HL-60 (cell line): Measurements from ENCODE around the gene PILRB.
A peak's percentile ranks its signal among the peaks of the same experiment; 100 is the strongest.
"Not testable (repeated sequence)": the region's sequence is repeated elsewhere in the genome, so short reads cannot be mapped to it uniquely, and the experiment has no call there.

Experiments
- DNase-seq, 2 experiments: peaks; one replicate each; pipeline ENCODE4 v3.0.0-alpha.2; 2010 to 2020; ENCODE audit warnings: low read depth in 1 of 2, low spot score in 1 of 2
- H3K27ac ChIP-seq: fragments of 250-450 bp; sonication (Bioruptor Pico); replicated peaks from 2 replicates; pipeline ENCODE4 v1.5.1; 2020; ENCODE audit warnings: mild to moderate bottlenecking, moderate library complexity
- H3K27me3 ChIP-seq: fragments of 250-450 bp; sonication (Bioruptor Pico); 2 replicates; pipeline ENCODE4 v1.5.1; 2021; ENCODE audit warnings: mild to moderate bottlenecking, moderate library complexity; ENCODE audit not compliant: insufficient read depth, poor library complexity, severe bottlenecking
- H3K4me3 ChIP-seq: replicated peaks from 2 replicates; pipeline ENCODE4 v1.5.1; 2011; ENCODE audit warnings: mild to moderate bottlenecking, control low read depth, low read length; ENCODE audit not compliant: insufficient read depth
- GABPA ChIP-seq: IDR thresholded peaks from 2 replicates; pipeline ENCODE4 v1.6.1; 2012; ENCODE audit warnings: low read depth
- POLR2AphosphoS5 ChIP-seq: IDR thresholded peaks from 2 replicates; pipeline ENCODE4 v1.6.1; 2012; ENCODE audit warnings: low read depth
- SPI1 ChIP-seq: IDR thresholded peaks from 2 replicates; pipeline ENCODE4 v1.6.1; 2012; ENCODE audit warnings: low read depth, mild to moderate bottlenecking, borderline replicate concordance
- TF ChIP-seq, protein P1 (sequence below): IDR thresholded peaks from 2 replicates; pipeline ENCODE4 v1.6.1; 2012; ENCODE audit warnings: low read depth; ENCODE audit not compliant: insufficient replicate concordance
- TF ChIP-seq, protein P2 (sequence below): IDR thresholded peaks from one replicate; pipeline ENCODE4 v1.5.1; 2011; ENCODE audit warnings: low read length, control low read depth, inconsistent platforms; ENCODE audit not compliant: insufficient read depth

Gene PILRB

DNA sequence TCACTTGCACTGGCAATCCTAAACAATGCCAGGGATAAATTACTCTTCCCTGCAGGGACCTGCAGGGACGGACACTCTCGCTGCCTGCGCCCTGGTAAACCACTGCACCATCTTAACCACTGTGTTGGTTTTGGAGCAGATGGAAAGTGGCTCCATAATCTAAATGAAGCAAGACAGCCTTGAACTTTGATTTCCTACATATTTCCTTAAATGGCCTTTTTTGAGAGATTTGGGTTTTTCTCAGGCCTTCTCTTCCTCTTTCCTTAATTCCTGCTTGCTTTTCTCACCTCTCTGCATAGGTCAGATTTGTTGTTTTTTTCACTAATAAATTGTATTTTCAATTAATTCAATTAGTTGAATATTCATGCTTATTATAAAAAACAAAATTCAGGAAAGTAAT, 18.1 kb downstream of the PILRB start:
- Histone ChIP-seq H3K4me3 (no peak overlapping the region), H3K27ac (no peak overlapping the region), H3K27me3 (no peaks in the 10 kb centered on the region)
- TF ChIP-seq, protein P1, sequence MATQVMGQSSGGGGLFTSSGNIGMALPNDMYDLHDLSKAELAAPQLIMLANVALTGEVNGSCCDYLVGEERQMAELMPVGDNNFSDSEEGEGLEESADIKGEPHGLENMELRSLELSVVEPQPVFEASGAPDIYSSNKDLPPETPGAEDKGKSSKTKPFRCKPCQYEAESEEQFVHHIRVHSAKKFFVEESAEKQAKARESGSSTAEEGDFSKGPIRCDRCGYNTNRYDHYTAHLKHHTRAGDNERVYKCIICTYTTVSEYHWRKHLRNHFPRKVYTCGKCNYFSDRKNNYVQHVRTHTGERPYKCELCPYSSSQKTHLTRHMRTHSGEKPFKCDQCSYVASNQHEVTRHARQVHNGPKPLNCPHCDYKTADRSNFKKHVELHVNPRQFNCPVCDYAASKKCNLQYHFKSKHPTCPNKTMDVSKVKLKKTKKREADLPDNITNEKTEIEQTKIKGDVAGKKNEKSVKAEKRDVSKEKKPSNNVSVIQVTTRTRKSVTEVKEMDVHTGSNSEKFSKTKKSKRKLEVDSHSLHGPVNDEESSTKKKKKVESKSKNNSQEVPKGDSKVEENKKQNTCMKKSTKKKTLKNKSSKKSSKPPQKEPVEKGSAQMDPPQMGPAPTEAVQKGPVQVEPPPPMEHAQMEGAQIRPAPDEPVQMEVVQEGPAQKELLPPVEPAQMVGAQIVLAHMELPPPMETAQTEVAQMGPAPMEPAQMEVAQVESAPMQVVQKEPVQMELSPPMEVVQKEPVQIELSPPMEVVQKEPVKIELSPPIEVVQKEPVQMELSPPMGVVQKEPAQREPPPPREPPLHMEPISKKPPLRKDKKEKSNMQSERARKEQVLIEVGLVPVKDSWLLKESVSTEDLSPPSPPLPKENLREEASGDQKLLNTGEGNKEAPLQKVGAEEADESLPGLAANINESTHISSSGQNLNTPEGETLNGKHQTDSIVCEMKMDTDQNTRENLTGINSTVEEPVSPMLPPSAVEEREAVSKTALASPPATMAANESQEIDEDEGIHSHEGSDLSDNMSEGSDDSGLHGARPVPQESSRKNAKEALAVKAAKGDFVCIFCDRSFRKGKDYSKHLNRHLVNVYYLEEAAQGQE = no peak
- TF ChIP-seq GABPA (no peak), POLR2AphosphoS5 (no peak), SPI1 (no peak)
- TF ChIP-seq, protein P2, sequence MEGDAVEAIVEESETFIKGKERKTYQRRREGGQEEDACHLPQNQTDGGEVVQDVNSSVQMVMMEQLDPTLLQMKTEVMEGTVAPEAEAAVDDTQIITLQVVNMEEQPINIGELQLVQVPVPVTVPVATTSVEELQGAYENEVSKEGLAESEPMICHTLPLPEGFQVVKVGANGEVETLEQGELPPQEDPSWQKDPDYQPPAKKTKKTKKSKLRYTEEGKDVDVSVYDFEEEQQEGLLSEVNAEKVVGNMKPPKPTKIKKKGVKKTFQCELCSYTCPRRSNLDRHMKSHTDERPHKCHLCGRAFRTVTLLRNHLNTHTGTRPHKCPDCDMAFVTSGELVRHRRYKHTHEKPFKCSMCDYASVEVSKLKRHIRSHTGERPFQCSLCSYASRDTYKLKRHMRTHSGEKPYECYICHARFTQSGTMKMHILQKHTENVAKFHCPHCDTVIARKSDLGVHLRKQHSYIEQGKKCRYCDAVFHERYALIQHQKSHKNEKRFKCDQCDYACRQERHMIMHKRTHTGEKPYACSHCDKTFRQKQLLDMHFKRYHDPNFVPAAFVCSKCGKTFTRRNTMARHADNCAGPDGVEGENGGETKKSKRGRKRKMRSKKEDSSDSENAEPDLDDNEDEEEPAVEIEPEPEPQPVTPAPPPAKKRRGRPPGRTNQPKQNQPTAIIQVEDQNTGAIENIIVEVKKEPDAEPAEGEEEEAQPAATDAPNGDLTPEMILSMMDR = no peak
- DNase-seq = no peak

DNA sequence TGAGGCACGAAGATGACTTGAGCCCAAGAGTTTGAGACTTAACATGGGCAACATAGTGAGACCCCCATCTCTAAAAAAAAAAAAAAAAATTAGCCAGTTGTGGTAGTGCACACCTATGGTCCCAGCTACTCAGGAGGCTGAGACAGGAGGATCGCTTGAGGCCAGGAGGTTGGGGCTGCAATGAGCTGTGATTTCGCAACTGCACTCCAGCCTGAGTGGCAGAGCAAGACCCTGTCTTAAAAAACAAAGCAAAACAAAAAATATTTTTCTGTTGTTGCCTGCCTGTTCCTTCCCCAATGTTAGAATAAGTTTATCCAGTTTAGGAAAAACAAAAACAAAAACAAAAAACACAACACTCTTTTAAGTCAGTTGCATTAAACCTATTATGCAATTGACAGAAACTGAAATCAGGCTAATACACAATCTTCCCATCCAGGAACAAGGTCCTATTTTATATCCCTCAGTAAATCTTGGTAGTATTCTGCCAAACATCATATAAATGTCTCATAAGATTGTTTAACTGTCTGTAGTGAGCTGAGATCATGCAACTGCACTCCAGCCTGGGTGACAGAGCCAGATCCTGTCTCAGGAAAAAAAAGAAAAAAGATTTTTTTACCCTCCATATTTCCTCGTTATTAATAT, 20.3 kb downstream of the PILRB start:
- no peak for DNase-seq
- H3K4me3 ChIP-seq = no peak overlapping the region
- TF ChIP-seq, protein P2 = no peak
- TF ChIP-seq SPI1 = no peak
- no peak for TF ChIP-seq GABPA
- TF ChIP-seq, protein P1 = no peak
- TF ChIP-seq POLR2AphosphoS5 = no peak
- no peak overlapping the region for H3K27ac ChIP-seq
- no peaks in the 10 kb centered on the region for H3K27me3 ChIP-seq

DNA sequence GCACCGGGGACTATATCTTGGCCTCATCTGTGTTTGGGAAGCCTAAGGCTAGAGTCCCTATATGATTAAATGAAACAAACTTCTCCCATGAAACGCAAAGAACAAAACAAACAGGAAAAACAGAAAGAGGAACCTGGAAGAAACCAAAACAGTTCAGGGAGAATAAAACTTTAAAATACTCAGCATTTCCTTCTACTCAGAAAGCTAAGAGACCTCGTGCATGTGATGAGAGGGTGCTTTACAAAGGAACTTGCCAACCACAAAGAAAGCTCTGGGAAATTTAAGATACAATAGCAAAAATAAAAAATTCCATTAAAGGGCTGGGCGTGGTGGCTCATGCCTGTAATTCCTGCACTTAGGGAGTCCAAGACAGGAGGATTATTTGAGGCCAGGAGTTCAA, 22.3 kb downstream of the PILRB start:
- TF ChIP-seq, protein P2 = no peak
- TF ChIP-seq POLR2AphosphoS5 (no peak), SPI1 (peak; percentile 51; the same call in 1 of the 2 replicates)
- TF ChIP-seq, protein P1 = no peak
- peak in 1 of 2 experiments; percentile 23 for DNase-seq

DNA sequence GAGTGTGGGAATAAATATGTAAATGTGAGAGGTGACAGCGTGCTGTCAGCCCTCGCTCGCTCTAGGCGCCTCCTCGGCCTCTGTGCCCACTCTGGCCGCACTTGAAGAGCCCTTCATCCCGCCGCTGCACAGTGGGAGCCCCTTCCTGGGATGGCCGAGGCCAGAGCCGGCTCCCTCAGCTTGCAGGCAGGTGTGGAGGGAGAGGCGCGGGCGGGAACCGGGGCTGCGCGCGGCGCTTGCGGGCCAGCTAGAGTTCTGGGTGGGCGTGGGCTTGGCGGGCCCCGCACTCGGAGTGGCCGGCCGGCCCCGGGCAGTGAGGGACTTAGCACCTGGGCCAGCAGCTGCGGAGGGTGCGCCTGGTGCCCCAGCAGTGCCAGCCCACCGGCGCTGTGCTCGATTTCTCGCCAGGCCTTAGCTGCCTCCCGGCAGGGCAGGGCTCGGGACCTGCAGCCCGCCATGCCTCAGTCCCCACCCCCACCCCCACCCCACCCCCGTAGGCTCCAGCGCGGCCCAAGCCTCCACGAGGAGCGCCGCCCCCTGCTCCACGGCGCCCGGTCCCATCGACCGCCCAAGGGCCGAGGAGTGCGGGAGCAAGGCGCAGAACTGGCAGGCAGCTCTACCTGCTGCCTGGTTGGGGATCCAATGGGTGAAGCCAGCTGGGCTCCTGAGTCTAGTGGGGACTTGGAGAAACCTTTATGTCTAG, 23.8 kb downstream of the PILRB start:
- not testable (repeated sequence) for H3K27me3 ChIP-seq, H3K4me3 ChIP-seq, DNase-seq, H3K27ac ChIP-seq

More for the DNA sequence above, 22.3 kb downstream of the PILRB start:
- H3K27me3 ChIP-seq = no peaks in the 10 kb centered on the region
- peak overlapping the region; percentile 71 for H3K27ac ChIP-seq
- H3K4me3 ChIP-seq = no peak overlapping the region

DNA sequence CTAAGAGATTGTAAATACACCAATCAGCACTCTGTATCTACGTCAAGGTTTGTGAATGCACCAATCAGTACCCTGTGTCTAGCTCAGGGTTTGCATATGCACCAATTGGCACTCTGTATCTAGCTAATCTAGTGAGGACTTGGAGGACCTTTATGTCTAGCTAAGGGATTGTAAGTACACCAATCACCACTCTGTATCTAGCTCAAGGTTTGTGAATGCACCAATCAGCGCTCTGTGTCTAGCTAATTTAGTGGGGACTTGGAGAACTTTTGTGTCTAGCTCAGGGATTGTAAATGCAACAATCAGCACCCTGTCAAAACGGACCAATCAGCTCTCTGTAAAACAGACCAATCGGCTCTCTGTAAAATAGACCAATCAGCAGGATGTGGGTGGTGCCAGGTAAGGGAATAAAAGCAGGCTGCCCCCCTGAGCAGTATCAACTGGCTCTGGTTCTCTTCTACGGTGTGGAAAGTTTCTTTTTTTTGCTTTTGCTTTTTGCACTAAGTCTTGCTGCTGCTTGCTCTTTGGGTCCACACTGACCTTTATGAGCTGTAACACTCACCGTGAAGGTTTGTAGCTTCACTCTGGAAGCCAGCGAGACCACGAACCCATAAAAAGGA, 24.4 kb downstream of the PILRB start:
- H3K27ac ChIP-seq = peak overlapping the region; percentile 35; the same call in 1 of the 2 replicates
- not testable (repeated sequence) for H3K27me3 ChIP-seq, H3K4me3 ChIP-seq, DNase-seq
